ENCODE measurements around the gene LRRTM4. TPM values are rescaled to one million over a fixed set of nuclear protein-coding genes. Genes with fewer than 3 reads are reported as not detected.

Gene LRRTM4
- total RNA-seq, 1 donor from 2014 or later: 0.98 TPM

DNA sequence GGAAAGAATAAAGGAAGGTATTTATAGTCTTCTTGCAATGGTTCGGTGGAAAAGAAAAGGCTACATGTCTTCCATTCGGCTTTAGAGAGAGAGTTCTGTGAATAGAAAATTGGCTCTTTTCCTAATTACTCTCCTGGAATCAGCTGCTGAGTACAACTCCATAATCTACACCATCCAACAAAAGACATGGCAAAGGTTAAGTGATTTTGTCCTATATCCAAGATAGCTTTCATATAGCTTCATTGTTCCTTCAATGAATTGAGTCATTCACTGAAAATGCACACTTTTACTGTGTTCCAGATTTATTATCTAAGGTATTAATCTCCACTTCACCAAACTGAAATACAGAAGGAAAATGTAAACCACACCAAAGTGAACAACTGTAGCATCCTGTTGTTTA is 514.5 kb downstream of the LRRTM4 start:
- Histone ChIP-seq H3K4me3 (no peak overlapping the region), H3K4me1 (peaks cover 9% of the 10 kb centered on the region), H3K9me3 (no peaks in the 10 kb centered on the region), H3K36me3 (no peaks in the 10 kb centered on the region), H3K27me3 (no peaks in the 10 kb centered on the region), H3K27ac (no peak overlapping the region)
- TF ChIP-seq POLR2AphosphoS5 (IDR thresholded peaks at IDR 0.05; ENCODE audit: insufficient read depth in 1 of 2, low read depth in 1 of 2) (no peak), POLR2A (IDR thresholded peaks at IDR 0.05) (no peak)
- TF ChIP-seq, protein P1, sequence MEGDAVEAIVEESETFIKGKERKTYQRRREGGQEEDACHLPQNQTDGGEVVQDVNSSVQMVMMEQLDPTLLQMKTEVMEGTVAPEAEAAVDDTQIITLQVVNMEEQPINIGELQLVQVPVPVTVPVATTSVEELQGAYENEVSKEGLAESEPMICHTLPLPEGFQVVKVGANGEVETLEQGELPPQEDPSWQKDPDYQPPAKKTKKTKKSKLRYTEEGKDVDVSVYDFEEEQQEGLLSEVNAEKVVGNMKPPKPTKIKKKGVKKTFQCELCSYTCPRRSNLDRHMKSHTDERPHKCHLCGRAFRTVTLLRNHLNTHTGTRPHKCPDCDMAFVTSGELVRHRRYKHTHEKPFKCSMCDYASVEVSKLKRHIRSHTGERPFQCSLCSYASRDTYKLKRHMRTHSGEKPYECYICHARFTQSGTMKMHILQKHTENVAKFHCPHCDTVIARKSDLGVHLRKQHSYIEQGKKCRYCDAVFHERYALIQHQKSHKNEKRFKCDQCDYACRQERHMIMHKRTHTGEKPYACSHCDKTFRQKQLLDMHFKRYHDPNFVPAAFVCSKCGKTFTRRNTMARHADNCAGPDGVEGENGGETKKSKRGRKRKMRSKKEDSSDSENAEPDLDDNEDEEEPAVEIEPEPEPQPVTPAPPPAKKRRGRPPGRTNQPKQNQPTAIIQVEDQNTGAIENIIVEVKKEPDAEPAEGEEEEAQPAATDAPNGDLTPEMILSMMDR (IDR thresholded peaks at IDR 0.05): no peak
- intact Hi-C loops (cut with DNase I): no loop called here
- no peak for DNase-seq (ENCODE audit: extremely low spot score in 2 of 2)

- Histone ChIP-seq H3K4me1 (peaks cover 9% of the 10 kb centered on the region), H3K27me3 (no peaks in the 10 kb centered on the region), H3K4me3 (no peak overlapping the region), H3K27ac (no peak overlapping the region), H3K36me3 (no peaks in the 10 kb centered on the region), H3K9me3 (no peaks in the 10 kb centered on the region)
- intact Hi-C loops (cut with DNase I): no loop called here
- no peak for DNase-seq (ENCODE audit: extremely low spot score in 2 of 2)
- TF ChIP-seq, protein P1 (IDR thresholded peaks at IDR 0.05): no peak
- no peak for TF ChIP-seq POLR2AphosphoS5 (IDR thresholded peaks at IDR 0.05; ENCODE audit: insufficient read depth in 1 of 2, low read depth in 1 of 2)
- no peak for TF ChIP-seq POLR2A (IDR thresholded peaks at IDR 0.05)
These were observed 516.7 kb downstream of the LRRTM4 start for GRCh38 chr2:77005522-77005921.

DNA sequence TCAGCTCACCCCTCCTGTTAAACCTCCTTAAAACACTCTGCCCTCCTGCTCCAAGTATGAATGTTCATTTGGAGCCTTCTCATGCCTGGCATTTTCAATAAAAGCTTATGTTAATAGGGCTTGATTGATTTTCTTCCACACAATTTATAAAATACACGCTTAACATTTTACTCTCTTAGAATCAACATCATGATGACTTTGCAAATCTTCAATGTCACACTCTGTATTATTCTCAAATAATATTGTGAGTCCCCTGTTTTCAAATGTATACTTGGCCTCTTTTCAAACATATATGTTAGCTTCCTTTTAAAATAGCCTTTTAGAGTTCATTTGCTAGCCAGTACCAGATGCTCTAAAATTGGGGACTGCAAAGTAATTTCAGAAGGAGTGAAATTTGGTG is 520.3 kb downstream of the LRRTM4 start:
- no peaks in the 10 kb centered on the region for H3K36me3 ChIP-seq
- H3K4me1 ChIP-seq: no peaks in the 10 kb centered on the region
- intact Hi-C loops (cut with DNase I): no loop called here
- DNase-seq (ENCODE audit: extremely low spot score in 2 of 2): no peak
- no peak overlapping the region for H3K27ac ChIP-seq
- TF ChIP-seq, protein P1 (IDR thresholded peaks at IDR 0.05): no peak
- TF ChIP-seq POLR2AphosphoS5 (IDR thresholded peaks at IDR 0.05; ENCODE audit: insufficient read depth in 1 of 2, low read depth in 1 of 2) (no peak), POLR2A (IDR thresholded peaks at IDR 0.05) (no peak)
- H3K4me3 ChIP-seq: no peak overlapping the region
- H3K27me3 ChIP-seq: no peaks in the 10 kb centered on the region
- no peaks in the 10 kb centered on the region for H3K9me3 ChIP-seq

DNA sequence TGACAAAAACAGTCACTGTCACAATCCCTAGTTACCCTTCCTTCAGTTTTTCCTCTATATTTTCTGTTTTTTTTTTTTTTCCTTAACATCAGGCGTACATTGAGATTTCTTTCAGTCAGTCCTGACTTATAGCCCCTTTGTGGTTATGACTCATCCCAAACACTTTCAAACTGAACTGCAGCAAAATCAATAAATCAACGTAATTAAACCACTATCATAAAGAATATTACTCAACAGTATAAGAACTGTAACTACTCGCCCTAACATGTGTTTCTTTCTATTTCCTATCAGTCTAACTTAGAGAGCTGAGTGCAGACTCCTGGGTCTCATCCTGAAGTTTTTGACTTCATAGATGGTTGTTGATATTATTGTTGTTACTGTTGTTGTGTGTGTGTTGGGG is 523.5 kb downstream of the LRRTM4 start:
- H3K36me3 ChIP-seq: no peaks in the 10 kb centered on the region
- no peak overlapping the region for H3K4me3 ChIP-seq
- H3K27me3 ChIP-seq: no peaks in the 10 kb centered on the region
- TF ChIP-seq POLR2A (IDR thresholded peaks at IDR 0.05): no peak
- TF ChIP-seq, protein P1 (IDR thresholded peaks at IDR 0.05): no peak
- TF ChIP-seq POLR2AphosphoS5 (IDR thresholded peaks at IDR 0.05; ENCODE audit: insufficient read depth in 1 of 2, low read depth in 1 of 2): no peak
- DNase-seq (ENCODE audit: extremely low spot score in 2 of 2): no peak
- no peak overlapping the region for H3K27ac ChIP-seq
- H3K4me1 ChIP-seq: no peaks in the 10 kb centered on the region
- intact Hi-C loops (cut with DNase I): no loop called here
- H3K9me3 ChIP-seq: no peaks in the 10 kb centered on the region

- Histone ChIP-seq H3K9me3 (no peaks in the 10 kb centered on the region), H3K36me3 (no peaks in the 10 kb centered on the region), H3K4me3 (no peak overlapping the region), H3K27ac (no peak overlapping the region), H3K4me1 (no peaks in the 10 kb centered on the region), H3K27me3 (no peaks in the 10 kb centered on the region)
- intact Hi-C loops (cut with DNase I): no loop called here
- DNase-seq (ENCODE audit: extremely low spot score in 2 of 2): no peak
- TF ChIP-seq POLR2AphosphoS5 (IDR thresholded peaks at IDR 0.05; ENCODE audit: insufficient read depth in 1 of 2, low read depth in 1 of 2) (no peak), POLR2A (IDR thresholded peaks at IDR 0.05) (no peak)
- TF ChIP-seq, protein P1 (IDR thresholded peaks at IDR 0.05): no peak
These were observed 524.0 kb downstream of the LRRTM4 start for GRCh38 chr2:76998152-76998551.

Measured in vagina (tissue), 2 donors.